T-cell (primary cell): ENCODE measurements around the gene WFDC2. TPM values are rescaled to one million over a fixed set of nuclear protein-coding genes. Genes with fewer than 3 reads are reported as not detected.
"Not testable (repeated sequence)": the region's sequence is repeated elsewhere in the genome, so short reads cannot be mapped to it uniquely, and the experiment has no call there.

ENCODE experiments used
- ATAC-seq, 4 experiments: fragments of 200-7000 bp in 3 of 4; fragments of 150-1000 bp in 1 of 4; cut with Tn5 transposase; replicated peaks in 1 of 4; 1 replicate in 3 of 4; 2 replicates in 1 of 4; pipeline ENCODE4 v1.10.0; 2021; ENCODE audit warnings: moderate library complexity in 3 of 4, mild to moderate bottlenecking in 2 of 4, moderate number of reproducible peaks in 1 of 4
- CTCF ChIA-PET, 2 donors: fragments of 300-600 bp; sonication (Branson Sonifier 250); formaldehyde crosslinking; loops; one replicate each; lab custom pipeline; 2022; ENCODE audit warnings: antibody characterized with exemption in 2 of 2; lab: Charles Lee
- POLR2A ChIA-PET, 2 donors: fragments of 300-600 bp; sonication (Branson Sonifier 250); formaldehyde crosslinking; loops; one replicate each; lab custom pipeline; 2022; ENCODE audit warnings: antibody characterized with exemption in 2 of 2; lab: Charles Lee
- DNase-seq, 35 experiments: peaks; one replicate each; pipeline versions ENCODE4 v3.0.0 to v3.0.0-alpha.2; 2013 to 2023
- H3K27ac ChIP-seq: one replicate; pipeline ENCODE4 v1.5.1; 2013; ENCODE audit warnings: low read length
- H3K27me3 ChIP-seq, 2 experiments: replicated peaks in 1 of 2; 1 replicate in 1 of 2; 2 replicates in 1 of 2; pipeline versions ENCODE4 v1.6.1 to v1.7.0; 2013; ENCODE audit warnings: low read length in 1 of 2, mixed read lengths in 1 of 2; ENCODE audit not compliant: control insufficient read depth in 2 of 2, insufficient read depth in 2 of 2; ENCODE audit errors: extremely low read depth in 1 of 2
- H3K36me3 ChIP-seq, 2 donors: 1 replicate in 1 of 2; 2 replicates in 1 of 2; pipeline versions ENCODE4 v1.6.1 to v1.7.0; 2013; ENCODE audit warnings: low read length in 1 of 2; ENCODE audit not compliant: control insufficient read depth in 2 of 2, insufficient read depth in 1 of 2; ENCODE audit errors: extremely low read depth in 1 of 2
- H3K4me1 ChIP-seq, 2 experiments: 1 replicate in 1 of 2; 2 replicates in 1 of 2; pipeline versions ENCODE4 v1.6.1 to v1.7.0; 2013; ENCODE audit warnings: low read length in 2 of 2, mixed read lengths in 1 of 2; ENCODE audit not compliant: insufficient read depth in 2 of 2, control insufficient read depth in 1 of 2; ENCODE audit errors: extremely low read depth in 1 of 2
- H3K4me3 ChIP-seq, 2 donors: 1 replicate in 1 of 2; 2 replicates in 1 of 2; pipeline versions ENCODE4 v1.5.1 to v1.7.0; 2013; ENCODE audit warnings: mild to moderate bottlenecking in 2 of 2, low read length in 1 of 2, moderate library complexity in 1 of 2; ENCODE audit not compliant: control insufficient read depth in 1 of 2; ENCODE audit errors: extremely low read depth in 1 of 2
- H3K9me3 ChIP-seq: 2 replicates; pipeline ENCODE4 v1.7.0; 2013
- H3K27ac Mint-ChIP-seq, 2 donors: one replicate each; pipeline ENCODE4 v1.8.0; 2020 to 2021; ENCODE audit warnings: mild to moderate bottlenecking in 2 of 2, mixed read lengths in 2 of 2
- H3K27me3 Mint-ChIP-seq, 2 donors: one replicate each; pipeline ENCODE4 v1.8.0; 2021 to 2022; ENCODE audit warnings: mixed read lengths in 2 of 2
- H3K36me3 Mint-ChIP-seq: one replicate; pipeline ENCODE4 v1.8.0; 2021; ENCODE audit warnings: mixed read lengths
- H3K4me1 Mint-ChIP-seq, 3 donors: one replicate each; pipeline ENCODE4 v1.8.0; 2020 to 2022; ENCODE audit warnings: mixed read lengths in 3 of 3, mild to moderate bottlenecking in 1 of 3
- H3K4me3 Mint-ChIP-seq, 3 donors: one replicate each; pipeline ENCODE4 v1.8.0; 2020 to 2022; ENCODE audit warnings: mild to moderate bottlenecking in 3 of 3, mixed read lengths in 3 of 3, moderate library complexity in 3 of 3
- H3K9me3 Mint-ChIP-seq, 3 donors: one replicate each; pipeline ENCODE4 v1.8.0; 2020 to 2022; ENCODE audit warnings: mixed read lengths in 3 of 3
- WGBS: methylation state at CpG from one replicate; pipeline ENCODE4 v1.1.5; 2013; ENCODE audit warnings: missing lambda C conversion rate; ENCODE audit not compliant: insufficient coverage; 5-methylcytosine and 5-hydroxymethylcytosine counted together
- total RNA-seq, 35 experiments: library from RNA in 6 of 35; stranded (reverse) in 6 of 35; fragments of 120-200 nt in 1 of 35; gene quantifications; one replicate each; pipeline versions ENCODE4 v1.2.1 to v1.2.4 and lab custom pipeline; 2013 to 2026

Gene WFDC2
- total RNA-seq, 5 donors from 2014 or later (not counting 1 experiment from before 2014, with no cell fraction given) = 0.56 to 1.7 TPM; not detected in 3

GRCh38 chr20:45465491-45466266, 3.9 kb upstream of the WFDC2 start:
- H3K4me3 Mint-ChIP-seq = no peak overlapping the region
- H3K27me3 Mint-ChIP-seq = peaks cover 30 to 34% of the 10 kb centered on the region in 2 donors
- ChIA-PET CTCF (interaction anchor here (0.5 to 1.1 kb wide), 2 partner anchors 147 to 450 kb away, joined by 3 read pairs; no protein-coding TSS in a partner anchor), POLR2A (interaction anchor here (0.6 to 0.7 kb wide), 2 partner anchors 13 to 37 kb away, joined by 4 to 5 read pairs; no protein-coding TSS in a partner anchor)
- H3K9me3 Mint-ChIP-seq = no peaks in the 10 kb centered on the region
- Histone ChIP-seq H3K27ac (no peak overlapping the region), H3K36me3 (no peaks in the 10 kb centered on the region), H3K27me3 (peaks cover 2 to 34% of the 10 kb centered on the region in 2 experiments), H3K9me3 (no peaks in the 10 kb centered on the region), H3K4me3 (no peak overlapping the region), H3K4me1 (peaks cover 0 to 14% of the 10 kb centered on the region in 2 experiments)
- WGBS = no CpG with 5 or more reads among the region's 1 CpG
- no peaks in the 10 kb centered on the region for H3K36me3 Mint-ChIP-seq
- peaks cover 0 to 8% (median 7%) of the 10 kb centered on the region in 3 donors for H3K4me1 Mint-ChIP-seq
- no peak for ATAC-seq
- H3K27ac Mint-ChIP-seq = no peak overlapping the region
- DNase-seq = no peak

DNA sequence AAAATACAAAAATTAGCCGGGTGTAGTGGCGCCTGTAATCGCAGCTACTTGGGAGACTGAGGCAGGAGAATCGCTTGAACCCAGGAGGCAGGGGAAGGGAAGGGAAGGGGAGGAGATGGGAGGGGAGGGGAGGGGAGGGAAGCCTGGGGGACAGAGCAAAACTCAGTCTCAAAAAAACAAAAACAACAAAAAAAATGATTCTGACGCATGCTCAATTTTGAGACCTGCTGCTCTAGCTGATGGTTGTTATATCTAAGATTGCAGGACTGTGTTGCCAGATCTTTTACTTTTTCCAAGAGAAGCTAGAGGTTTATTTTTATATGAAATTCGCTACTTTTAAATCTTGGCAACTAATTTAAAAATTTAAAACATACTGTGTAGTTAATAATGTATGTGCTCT, 2.4 kb upstream of the WFDC2 start:
- Mint-ChIP-seq H3K27ac (no peak overlapping the region), H3K4me3 (no peak overlapping the region), H3K9me3 (no peaks in the 10 kb centered on the region), H3K27me3 (peaks cover 34 to 48% of the 10 kb centered on the region in 2 donors), H3K4me1 (peaks cover 0 to 13% (median 13%) of the 10 kb centered on the region in 3 donors), H3K36me3 (no peaks in the 10 kb centered on the region)
- no peak overlapping the region for H3K4me3 ChIP-seq
- peaks cover 11 to 44% of the 10 kb centered on the region in 2 experiments for H3K27me3 ChIP-seq
- H3K9me3 ChIP-seq = no peaks in the 10 kb centered on the region
- no peak for DNase-seq
- no CpG with 5 or more reads among the region's 6 CpGs for WGBS
- no peak for ATAC-seq
- H3K36me3 ChIP-seq = no peaks in the 10 kb centered on the region
- no peak overlapping the region for H3K27ac ChIP-seq
- H3K4me1 ChIP-seq = peaks cover 0 to 17% of the 10 kb centered on the region in 2 experiments
- ChIA-PET POLR2A (no interaction called here), CTCF (interaction anchor here in 1 of 2 donors (1.4 kb wide), 1 partner anchor 175 kb away, joined by 3 read pairs; no protein-coding TSS in a partner anchor)

DNA sequence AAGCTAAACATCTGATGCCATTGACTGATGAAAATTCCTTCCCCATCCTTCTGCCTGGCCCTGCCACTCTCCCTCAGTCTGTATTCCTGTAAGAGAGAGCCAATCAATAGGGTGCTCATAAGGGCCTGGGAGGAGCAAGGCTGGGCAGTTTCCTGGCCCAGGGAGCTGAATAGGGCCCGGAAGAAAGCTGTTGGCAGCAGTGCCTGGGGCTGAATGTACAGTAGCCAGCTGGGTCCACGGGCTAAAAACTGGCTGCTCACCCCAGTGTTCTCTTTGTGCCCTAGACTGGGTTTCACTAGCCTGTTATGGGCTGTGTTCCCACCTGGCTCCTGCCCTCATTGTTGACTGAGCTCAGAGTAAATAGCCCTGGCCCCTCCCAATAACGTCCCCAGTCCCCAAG, 1.7 kb upstream of the WFDC2 start:
- WGBS = 75% methylated on average over 2 of the region's 3 CpGs
- Histone ChIP-seq H3K4me1 (peaks cover 0 to 17% of the 10 kb centered on the region in 2 experiments), H3K4me3 (no peak overlapping the region), H3K27me3 (peaks cover 11 to 44% of the 10 kb centered on the region in 2 experiments), H3K36me3 (no peaks in the 10 kb centered on the region), H3K27ac (no peak overlapping the region), H3K9me3 (no peaks in the 10 kb centered on the region)
- Mint-ChIP-seq H3K36me3 (no peaks in the 10 kb centered on the region), H3K9me3 (no peaks in the 10 kb centered on the region), H3K4me3 (no peak overlapping the region), H3K27ac (no peak overlapping the region), H3K27me3 (peaks cover 37 to 54% of the 10 kb centered on the region in 2 donors), H3K4me1 (peaks cover 0 to 13% (median 13%) of the 10 kb centered on the region in 3 donors)
- DNase-seq (no peak), ATAC-seq (no peak)
- ChIA-PET CTCF (interaction anchor here in 1 of 2 donors (1.1 to 1.4 kb wide), 2 partner anchors 175 to 309 kb away, joined by 3 read pairs; no protein-coding TSS in a partner anchor), POLR2A (interaction anchor here in 1 of 2 donors (0.5 kb wide), 1 partner anchor 943 kb away, joined by 4 read pairs; no protein-coding TSS in a partner anchor)

GRCh38 chr20:45470262-45470931, 844 bp downstream of the WFDC2 start:
- peaks cover 11 to 40% of the 10 kb centered on the region in 2 experiments for H3K27me3 ChIP-seq
- H3K27ac ChIP-seq = no peak overlapping the region
- Mint-ChIP-seq H3K36me3 (no peaks in the 10 kb centered on the region), H3K4me3 (peak overlapping the region; percentile 57 to 61 (median 59)), H3K4me1 (peaks cover 0 to 13% (median 13%) of the 10 kb centered on the region in 3 donors), H3K27ac (no peak overlapping the region), H3K27me3 (peaks cover 51 to 56% of the 10 kb centered on the region in 2 donors), H3K9me3 (no peaks in the 10 kb centered on the region)
- DNase-seq = peak in 4 of 35 experiments; percentile 8 to 12 (median 10)
- WGBS = 2% methylated on average over 42 of the region's 50 CpGs
- peaks cover 0 to 17% of the 10 kb centered on the region in 2 experiments for H3K4me1 ChIP-seq
- no peaks in the 10 kb centered on the region for H3K36me3 ChIP-seq
- ChIA-PET POLR2A (no interaction called here), CTCF (no interaction called here)
- peak; percentile 49 to 59 (median 52) for ATAC-seq
- H3K4me3 ChIP-seq = peak overlapping the region; percentile 37 to 47
- no peaks in the 10 kb centered on the region for H3K9me3 ChIP-seq

DNA sequence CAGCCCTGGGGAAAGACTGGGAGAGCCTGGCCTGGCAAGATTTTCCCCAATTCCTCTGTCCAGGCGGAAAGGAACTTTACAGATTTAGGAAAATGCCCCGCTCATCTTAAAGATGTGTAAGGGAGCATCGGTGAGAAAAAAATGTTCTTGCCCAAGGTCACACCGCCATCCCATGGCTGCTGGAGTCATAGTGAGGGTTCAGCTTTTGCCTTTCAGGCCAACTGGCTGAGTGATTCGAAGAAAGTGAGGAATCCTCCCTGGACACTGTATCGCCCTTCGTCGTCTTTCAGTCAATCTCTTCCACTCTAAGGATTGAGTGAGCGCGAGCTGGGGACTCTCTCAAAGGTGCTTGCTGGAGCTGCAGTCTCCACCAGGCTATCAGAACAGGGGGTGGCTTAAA, 1.4 kb downstream of the WFDC2 start:
- Mint-ChIP-seq H3K9me3 (no peaks in the 10 kb centered on the region), H3K4me1 (peaks cover 0 to 13% (median 13%) of the 10 kb centered on the region in 3 donors), H3K36me3 (no peaks in the 10 kb centered on the region), H3K4me3 (peak overlapping the region; percentile 49 to 61 (median 57)), H3K27me3 (peaks cover 49 to 52% of the 10 kb centered on the region in 2 donors), H3K27ac (no peak overlapping the region)
- Histone ChIP-seq H3K4me1 (peaks cover 0 to 17% of the 10 kb centered on the region in 2 experiments), H3K27ac (no peak overlapping the region), H3K4me3 (peak overlapping the region; percentile 37 to 47), H3K9me3 (no peaks in the 10 kb centered on the region), H3K27me3 (peaks cover 11 to 40% of the 10 kb centered on the region in 2 experiments), H3K36me3 (no peaks in the 10 kb centered on the region)
- WGBS = 53% methylated on average over 2 of the region's 10 CpGs
- POLR2A ChIA-PET = no interaction called here
- DNase-seq = peak in 2 of 35 experiments; percentile 10 to 11
- no peak for ATAC-seq
- CTCF ChIA-PET = no interaction called here

GRCh38 chr20:45472286-45472685, 2.7 kb downstream of the WFDC2 start:
- peaks cover 0 to 17% of the 10 kb centered on the region in 2 experiments for H3K4me1 ChIP-seq
- no CpG with 5 or more reads among the region's 3 CpGs for WGBS
- peaks cover 39 to 46% of the 10 kb centered on the region in 2 donors for H3K27me3 Mint-ChIP-seq
- POLR2A ChIA-PET, H3K36me3 ChIP-seq, H3K9me3 Mint-ChIP-seq, CTCF ChIA-PET, H3K4me3 ChIP-seq, DNase-seq, H3K9me3 ChIP-seq, H3K27ac ChIP-seq, H3K4me3 Mint-ChIP-seq, H3K36me3 Mint-ChIP-seq, H3K27ac Mint-ChIP-seq, ATAC-seq: not testable (repeated sequence)
- peaks cover 11 to 41% of the 10 kb centered on the region in 2 experiments for H3K27me3 ChIP-seq
- H3K4me1 Mint-ChIP-seq = peaks cover 0 to 13% (median 13%) of the 10 kb centered on the region in 3 donors
